ENCODE results near the gene PHF8.

PHF8 gene

DNA sequence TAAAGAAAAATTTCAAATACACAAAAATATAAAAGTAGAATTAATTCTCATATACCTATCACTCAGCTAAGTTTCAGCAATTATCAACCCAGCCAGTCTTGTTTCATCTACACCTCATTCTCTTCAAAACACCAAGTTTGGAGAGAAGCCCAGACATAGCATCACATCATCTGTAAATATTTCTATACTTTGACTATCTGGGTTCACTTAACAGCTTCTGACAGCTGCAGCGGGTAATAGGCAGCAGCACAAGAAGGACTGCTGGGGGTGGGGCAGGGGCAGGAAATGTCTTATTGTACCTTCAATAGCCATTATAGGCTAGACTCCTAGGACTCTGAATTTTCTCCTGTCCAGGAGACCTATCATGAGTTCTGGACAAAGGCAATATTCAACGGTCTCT, 54.1 kb downstream of the PHF8 start:
- in situ Hi-C loops (cut with HindIII; ENCODE audit: low pct_unique_long_range_greater_than_20kb, low sequenced_read_pairs), result no loop called here
- no peak for DNase-seq (ENCODE audit: low read depth in 1 of 2, low spot score in 1 of 2)
- no peak for TF ChIP-seq JUND (IDR thresholded peaks at IDR 0.05; ENCODE audit: low read depth)

DNA sequence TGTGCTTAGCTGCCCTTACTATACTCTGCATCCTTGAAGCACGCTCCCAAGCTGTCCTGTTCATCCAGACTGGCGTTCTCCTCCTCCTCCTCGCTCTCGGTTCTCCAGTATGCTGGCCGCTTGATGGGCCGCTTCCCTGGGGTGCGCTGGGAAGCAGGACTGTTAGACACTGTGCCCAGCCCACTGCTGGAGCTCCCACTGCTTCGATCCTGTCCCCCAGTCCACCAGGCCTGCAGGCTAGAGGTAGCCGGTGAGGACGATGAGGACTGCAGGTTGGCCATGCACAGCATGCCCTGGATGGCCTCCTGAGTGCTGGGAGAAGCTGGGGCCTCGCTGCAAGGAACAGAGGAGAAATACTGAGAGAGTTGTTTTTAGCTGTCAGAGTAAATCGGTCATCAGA, 59.4 kb downstream of the PHF8 start:
- TF ChIP-seq JUND (IDR thresholded peaks at IDR 0.05; ENCODE audit: low read depth), result no peak
- in situ Hi-C loops (cut with HindIII; ENCODE audit: low pct_unique_long_range_greater_than_20kb, low sequenced_read_pairs), result no loop called here
- DNase-seq (ENCODE audit: low read depth in 1 of 2, low spot score in 1 of 2), result no peak

DNA sequence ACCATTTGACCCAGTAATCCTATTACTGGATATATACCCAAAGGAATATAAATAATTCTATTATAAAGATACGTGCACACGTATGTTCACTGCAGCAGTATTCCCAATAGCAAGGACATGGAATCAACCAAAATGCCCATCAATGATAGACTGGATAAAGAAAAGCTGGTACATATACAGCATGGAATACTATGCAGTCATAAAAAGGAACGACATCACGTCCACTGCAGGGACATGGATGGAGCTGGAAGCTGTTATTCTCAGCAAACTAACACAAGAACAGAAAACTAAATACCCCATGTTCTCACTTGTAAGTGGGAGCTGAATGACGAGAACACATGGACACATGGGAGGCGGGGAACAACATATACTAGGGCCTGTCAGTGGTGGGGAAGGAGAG, 69.7 kb downstream of the PHF8 start:
- TF ChIP-seq JUND (IDR thresholded peaks at IDR 0.05; ENCODE audit: low read depth), result no peak
- no peak for DNase-seq (ENCODE audit: low read depth in 1 of 2, low spot score in 1 of 2)
- in situ Hi-C loops (cut with HindIII; ENCODE audit: low pct_unique_long_range_greater_than_20kb, low sequenced_read_pairs), result no loop called here

DNA sequence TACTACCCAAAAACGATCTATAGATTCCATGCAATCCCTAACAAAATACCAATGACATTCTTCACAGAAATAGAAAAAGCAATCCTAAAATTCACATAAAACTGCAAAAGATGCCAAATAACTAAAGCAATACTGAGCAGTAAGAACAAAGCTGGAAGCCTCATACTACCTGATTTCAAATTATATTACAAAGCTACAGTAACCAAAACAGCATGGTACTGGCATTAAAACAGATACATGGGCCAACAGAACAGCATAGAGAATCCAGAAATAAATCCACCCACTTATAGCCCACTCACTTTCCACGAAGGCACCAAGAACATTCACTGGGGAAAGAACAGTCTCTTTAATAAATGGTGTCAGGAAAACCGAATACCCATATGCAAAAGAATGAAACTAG, 74.7 kb downstream of the PHF8 start:
- no peak for TF ChIP-seq JUND (IDR thresholded peaks at IDR 0.05; ENCODE audit: low read depth)
- in situ Hi-C loops (cut with HindIII; ENCODE audit: low pct_unique_long_range_greater_than_20kb, low sequenced_read_pairs), result no loop called here
- no peak for DNase-seq (ENCODE audit: low read depth in 1 of 2, low spot score in 1 of 2)

DNA sequence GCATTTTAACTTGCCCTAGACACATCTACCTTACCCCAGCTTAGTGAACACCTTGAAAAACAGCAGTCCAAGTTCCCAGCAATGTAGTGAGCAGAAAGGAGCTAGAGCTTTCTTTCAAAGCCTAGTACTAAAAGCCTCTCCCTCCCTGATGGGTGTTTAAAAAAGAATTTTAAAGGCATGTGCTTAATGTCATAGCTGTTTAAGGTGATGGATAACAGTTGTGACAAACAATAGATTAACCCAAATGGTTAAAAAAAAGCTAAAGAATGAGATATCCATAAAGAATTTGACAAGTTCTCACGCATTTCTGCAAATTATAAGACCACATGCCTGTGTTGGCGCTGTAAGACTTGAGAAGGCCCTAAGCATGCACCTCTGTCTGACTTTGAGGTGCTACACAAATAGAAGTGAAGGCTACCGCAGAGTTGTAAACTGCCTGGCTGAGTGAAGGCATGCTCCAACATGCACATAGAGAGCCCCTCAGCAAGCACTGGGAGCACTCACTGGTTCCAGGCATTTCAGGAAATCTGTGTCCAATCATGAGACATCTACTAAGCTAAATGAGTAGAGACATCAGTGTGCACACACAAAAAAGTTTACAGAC, 94.0 kb downstream of the PHF8 start:
- DNase-seq (ENCODE audit: low read depth in 1 of 2, low spot score in 1 of 2), result no peak
- in situ Hi-C loops (cut with HindIII; ENCODE audit: low pct_unique_long_range_greater_than_20kb, low sequenced_read_pairs), result no loop called here
- no peak for TF ChIP-seq JUND (IDR thresholded peaks at IDR 0.05; ENCODE audit: low read depth)

DNA sequence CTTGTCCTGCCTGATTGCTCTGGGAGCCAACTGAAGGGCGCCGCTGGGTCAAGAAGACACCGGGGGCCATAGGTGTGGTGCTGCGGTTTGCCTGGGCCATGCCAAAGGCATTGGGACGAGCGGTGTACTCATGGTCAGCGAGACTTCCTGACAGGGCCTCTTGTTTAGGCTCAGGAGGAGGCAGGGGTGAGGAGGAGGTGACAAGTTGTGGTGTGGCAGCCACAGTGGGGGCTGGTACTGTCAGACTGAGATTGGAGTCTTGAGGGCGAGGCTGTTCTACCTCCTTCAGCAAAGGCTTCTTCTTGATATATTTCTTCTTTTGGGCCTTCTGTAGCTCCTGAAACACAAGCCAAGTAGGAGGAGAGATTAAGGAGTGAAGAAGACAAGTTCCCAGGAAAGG, 104.1 kb downstream of the PHF8 start:
- in situ Hi-C loops (cut with HindIII; ENCODE audit: low pct_unique_long_range_greater_than_20kb, low sequenced_read_pairs), result no loop called here
- DNase-seq (ENCODE audit: low read depth in 1 of 2, low spot score in 1 of 2), result no peak
- TF ChIP-seq JUND (IDR thresholded peaks at IDR 0.05; ENCODE audit: low read depth), result no peak

DNA sequence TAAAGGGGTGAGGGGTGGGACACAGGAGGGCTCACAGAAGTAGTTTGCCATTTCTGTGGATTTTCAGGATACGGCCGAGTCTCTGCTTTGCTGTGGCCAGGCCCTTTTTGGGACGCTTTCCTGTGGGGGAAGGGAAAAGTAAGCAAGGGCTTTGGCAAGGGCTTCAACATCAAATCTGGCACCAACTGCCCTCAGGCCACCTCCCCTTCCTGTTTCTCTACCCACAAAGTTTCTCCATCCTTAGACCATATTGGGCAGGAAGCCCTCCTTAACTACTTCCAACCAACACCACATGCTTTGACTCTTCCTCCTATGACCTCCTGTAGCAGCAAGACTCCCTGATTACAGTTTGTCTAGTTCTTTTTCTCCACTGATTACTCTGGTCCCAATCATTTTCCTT, 105.1 kb downstream of the PHF8 start:
- no peak for TF ChIP-seq JUND (IDR thresholded peaks at IDR 0.05; ENCODE audit: low read depth)
- in situ Hi-C loops (cut with HindIII; ENCODE audit: low pct_unique_long_range_greater_than_20kb, low sequenced_read_pairs), result no loop called here
- no peak for DNase-seq (ENCODE audit: low read depth in 1 of 2, low spot score in 1 of 2)

DNA sequence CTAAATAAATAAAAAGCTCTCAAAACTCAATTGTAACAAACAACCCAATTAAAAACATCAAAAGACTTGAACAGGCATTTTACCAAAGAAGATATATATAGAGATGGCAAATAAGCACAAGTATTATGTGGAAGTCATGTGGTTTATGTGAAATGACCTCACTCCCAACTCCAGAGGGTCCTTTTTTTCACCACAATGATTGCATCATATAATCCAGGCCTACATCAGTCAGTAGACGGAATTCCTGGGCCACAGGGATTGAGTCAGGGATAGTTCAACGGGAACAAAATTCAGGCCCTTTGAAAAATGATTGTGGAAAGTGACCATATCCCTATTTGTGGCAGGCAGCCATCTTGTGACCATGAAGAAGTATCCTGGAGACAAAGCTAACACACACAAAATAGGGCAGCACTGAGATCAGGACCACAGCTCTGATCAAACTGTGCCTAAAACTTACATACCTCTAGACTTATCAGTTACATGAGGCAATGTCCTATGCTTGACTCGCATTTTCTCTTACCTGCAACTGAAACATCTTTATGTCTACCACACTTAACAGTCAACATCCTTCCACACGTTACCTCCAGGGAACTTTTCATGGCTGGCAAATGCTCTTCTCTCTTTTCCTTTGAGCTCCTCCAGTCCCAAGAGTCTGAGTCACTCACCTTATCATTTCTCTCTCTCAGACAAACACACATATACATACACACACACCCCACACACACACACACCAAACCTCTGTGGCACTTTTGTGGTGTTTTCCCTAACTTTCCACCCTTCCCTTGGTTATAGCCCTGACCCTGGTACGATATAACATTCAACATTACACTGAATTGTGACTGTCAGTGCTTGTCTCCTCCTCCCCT, 113.5 kb downstream of the PHF8 start:
- DNase-seq (ENCODE audit: low read depth in 1 of 2, low spot score in 1 of 2), result no peak
- no peak for TF ChIP-seq JUND (IDR thresholded peaks at IDR 0.05; ENCODE audit: low read depth)
- in situ Hi-C loops (cut with HindIII; ENCODE audit: low pct_unique_long_range_greater_than_20kb, low sequenced_read_pairs), result no loop called here

DNA sequence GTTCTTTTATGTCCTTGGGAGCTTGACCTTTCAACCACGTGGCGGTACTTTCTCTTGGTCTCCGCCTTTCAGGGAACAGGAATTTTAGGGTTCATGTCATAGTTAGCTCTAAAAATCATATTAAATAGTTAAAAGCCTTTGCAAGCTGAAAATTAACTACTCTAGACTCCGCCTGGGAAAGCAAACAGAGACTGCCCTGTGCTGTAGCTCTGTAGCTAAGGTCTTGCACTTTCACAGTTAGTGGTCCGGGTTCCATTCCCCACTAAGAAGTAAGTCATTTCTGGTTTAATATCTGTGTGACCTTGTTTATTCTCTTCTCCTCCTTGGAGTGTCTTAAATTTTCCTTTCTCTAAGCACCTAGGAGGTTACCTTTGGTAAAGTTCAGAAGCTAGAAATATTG, 118.2 kb downstream of the PHF8 start:
- in situ Hi-C loops (cut with HindIII; ENCODE audit: low pct_unique_long_range_greater_than_20kb, low sequenced_read_pairs), result no loop called here
- DNase-seq (ENCODE audit: low read depth in 1 of 2, low spot score in 1 of 2), result no peak
- no peak for TF ChIP-seq JUND (IDR thresholded peaks at IDR 0.05; ENCODE audit: low read depth)

DNA sequence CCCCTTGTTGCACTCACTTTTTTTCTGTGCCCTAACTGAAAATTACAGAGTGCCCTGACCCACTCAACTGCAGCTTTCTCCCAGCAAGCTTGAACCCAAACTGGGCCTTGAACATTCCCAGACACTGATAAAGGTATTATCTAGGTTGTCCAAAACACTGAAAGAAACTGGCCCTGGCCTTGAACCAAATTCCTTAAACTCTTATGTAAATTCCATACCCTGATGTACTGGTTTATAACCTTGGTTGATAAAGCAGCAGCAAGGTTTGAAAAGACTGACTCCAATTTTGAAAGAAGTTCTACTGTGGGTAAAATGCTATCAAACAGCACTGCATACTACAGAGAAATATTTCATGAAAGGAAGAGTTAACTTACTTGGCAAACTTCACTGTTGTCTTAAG, 125.6 kb downstream of the PHF8 start:
- TF ChIP-seq JUND (IDR thresholded peaks at IDR 0.05; ENCODE audit: low read depth), result no peak
- no peak for DNase-seq (ENCODE audit: low read depth in 1 of 2, low spot score in 1 of 2)
- in situ Hi-C loops (cut with HindIII; ENCODE audit: low pct_unique_long_range_greater_than_20kb, low sequenced_read_pairs), result no loop called here

DNA sequence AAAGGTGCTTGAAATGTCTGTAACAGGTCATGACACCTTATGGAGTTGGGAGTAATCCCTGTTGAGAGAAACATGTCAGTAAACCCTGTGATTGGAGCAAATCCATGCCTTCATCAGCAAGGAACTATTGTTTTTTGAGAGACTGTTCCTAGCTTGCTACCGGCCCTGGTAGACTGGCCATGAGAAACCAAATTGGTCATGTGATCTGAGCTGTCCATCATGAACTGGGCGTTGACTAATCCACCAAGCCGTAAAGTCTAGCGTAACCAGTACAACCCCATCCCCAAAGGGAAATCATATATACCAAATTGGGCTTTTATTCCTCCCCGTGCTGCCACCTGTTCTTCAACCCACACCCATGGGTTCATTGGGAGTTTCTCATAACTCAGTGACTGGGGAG, 143.7 kb downstream of the PHF8 start:
- no peak for DNase-seq (ENCODE audit: low read depth in 1 of 2, low spot score in 1 of 2)
- in situ Hi-C loops (cut with HindIII; ENCODE audit: low pct_unique_long_range_greater_than_20kb, low sequenced_read_pairs), result no loop called here
- no peak for TF ChIP-seq JUND (IDR thresholded peaks at IDR 0.05; ENCODE audit: low read depth)

DNA sequence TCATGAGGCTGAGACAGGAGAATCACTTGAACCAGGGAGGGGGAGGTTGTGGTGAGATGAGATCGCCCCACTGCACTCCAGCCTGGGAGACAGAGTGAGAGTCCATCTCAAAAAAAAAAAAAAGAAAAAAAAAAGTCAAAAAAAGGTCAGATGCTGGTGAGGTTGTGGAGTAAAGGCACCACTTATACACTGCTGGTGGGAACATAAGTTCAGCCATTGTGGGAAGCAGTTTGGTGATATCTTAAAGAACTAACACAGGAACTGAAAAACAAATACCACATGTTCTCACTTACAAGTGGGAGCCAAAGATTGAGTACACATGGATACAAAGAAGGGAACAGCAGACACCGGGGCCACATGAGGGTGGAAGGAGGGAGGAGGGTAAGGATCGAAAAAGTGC, 149.0 kb downstream of the PHF8 start:
- DNase-seq (ENCODE audit: low read depth in 1 of 2, low spot score in 1 of 2), result no peak
- no peak for TF ChIP-seq JUND (IDR thresholded peaks at IDR 0.05; ENCODE audit: low read depth)
- in situ Hi-C loops (cut with HindIII; ENCODE audit: low pct_unique_long_range_greater_than_20kb, low sequenced_read_pairs), result no loop called here
